HCT116 (cell line): Measurements from ENCODE around the gene SHROOM3. TPM values are rescaled to one million over a fixed set of nuclear protein-coding genes. Genes with fewer than 3 reads are reported as not detected.

Experiments used
- ATAC-seq: fragments of 200-7000 bp; cut with Tn5 transposase; 2 replicates; pipeline ENCODE4 v1.9.1; 2020; ENCODE audit warnings: mild to moderate bottlenecking, moderate library complexity
- BruUV-seq: library from RNA; stranded (reverse); fragments of 400-500 nt; replicated peaks from 2 replicates; lab custom pipeline; 2021; lab: Mats Ljungman, UMichigan
- CTCF ChIA-PET: fragments of 300-600 bp; sonication (Branson Sonifier 250); formaldehyde crosslinking; loops from one replicate; lab custom pipeline; 2021; ENCODE audit warnings: antibody characterized with exemption; lab: Charles Lee
- POLR2A ChIA-PET: fragments of 300-600, 350-600 bp; sonication (Branson Sonifier 250); formaldehyde crosslinking; loops from one replicate; lab custom pipeline; 2021; ENCODE audit warnings: antibody characterized with exemption; lab: Charles Lee
- RAD21 ChIA-PET, 2 experiments: fragments of 300-600 bp; sonication (Branson Sonifier 250); formaldehyde crosslinking; loops; one replicate each; lab custom pipeline; 2023; ENCODE audit warnings: low total read pairs in 2 of 2; ENCODE audit not compliant: uncharacterized antibody in 2 of 2, unreplicated experiment in 2 of 2, low non-redundant PET in 1 of 2; lab: Charles Lee
- DNase-seq: peaks from one replicate; pipeline ENCODE4 v3.0.0-alpha.2; 2010; ENCODE audit warnings: low read depth, low spot score
- H2AFZ ChIP-seq: fragments of 200-600 bp; shearing (Covaris generic), sonication (generic); 2 replicates; pipeline ENCODE4 v1.6.1; 2017; ENCODE audit warnings: low read depth, mixed run types, mixed read lengths, antibody characterized with exemption, low read length; ENCODE audit not compliant: poor library complexity, severe bottlenecking
- H3K27ac ChIP-seq: 2 replicates; pipeline ENCODE4 v1.5.1; 2012; ENCODE audit warnings: low read depth, low read length
- H3K27me3 ChIP-seq: fragments of 200-600 bp; sonication (generic); 2 replicates; pipeline ENCODE4 v1.6.1; 2016; ENCODE audit warnings: mixed run types, low read length, mixed read lengths; ENCODE audit not compliant: insufficient read depth
- H3K36me3 ChIP-seq, 2 experiments: fragments of 200-500 bp in 1 of 2; fragments of 200-600 bp in 1 of 2; sonication (Bioruptor generic) in 1 of 2; sonication (generic) in 1 of 2; 2 replicates each; pipeline versions ENCODE4 v1.5.1 to v1.6.1; 2014 to 2016; ENCODE audit warnings: low read length in 2 of 2, inconsistent platforms in 1 of 2, mixed read lengths in 1 of 2, mixed run types in 1 of 2; ENCODE audit not compliant: insufficient read depth in 2 of 2, control insufficient read depth in 1 of 2
- H3K4me1 ChIP-seq, 2 experiments: fragments of 200-600 bp in 1 of 2; sonication (generic) in 1 of 2; 2 replicates each; pipeline versions ENCODE4 v1.5.1 to v1.6.1; 2012 to 2017; ENCODE audit warnings: low read length in 2 of 2, inconsistent platforms in 1 of 2, mild to moderate bottlenecking in 1 of 2, mixed read lengths in 1 of 2, mixed run types in 1 of 2, moderate library complexity in 1 of 2; ENCODE audit not compliant: insufficient read depth in 2 of 2, control insufficient read depth in 1 of 2
- H3K4me2 ChIP-seq: fragments of 200-600 bp; sonication (generic); 2 replicates; pipeline ENCODE4 v1.6.1; 2017; ENCODE audit warnings: mixed run types, low read length, mixed read lengths
- H3K4me3 ChIP-seq, 2 experiments: fragments of 200-600 bp in 1 of 2; sonication (generic) in 1 of 2; replicated peaks in 1 of 2; 2 replicates each; pipeline ENCODE4 v1.5.1; 2011 to 2016; ENCODE audit warnings: low read length in 2 of 2, control low read depth in 1 of 2, low read depth in 1 of 2, mild to moderate bottlenecking in 1 of 2, mixed read lengths in 1 of 2, mixed run types in 1 of 2
- H3K79me2 ChIP-seq: fragments of 200-600 bp; sonication (generic); 2 replicates; pipeline ENCODE4 v1.6.1; 2017; ENCODE audit warnings: mild to moderate bottlenecking, mixed run types, low read length, moderate library complexity, mixed read lengths; ENCODE audit not compliant: insufficient read depth
- H3K9ac ChIP-seq: fragments of 200-600 bp; sonication (generic); 2 replicates; pipeline ENCODE4 v1.6.1; 2016; ENCODE audit warnings: low read length, mixed read lengths
- H3K9me2 ChIP-seq: fragments of 200-600 bp; sonication (generic), shearing (Covaris generic); 2 replicates; pipeline ENCODE4 v1.6.1; 2017; ENCODE audit warnings: mixed run types, mild to moderate bottlenecking, moderate library complexity; ENCODE audit not compliant: insufficient read depth
- H3K9me3 ChIP-seq, 2 experiments: fragments of 200-500 bp in 1 of 2; fragments of 200-600 bp in 1 of 2; sonication (Bioruptor generic) in 1 of 2; sonication (generic) in 1 of 2; 2 replicates each; pipeline ENCODE4 v1.6.1; 2014 to 2017; ENCODE audit warnings: low read length in 2 of 2, mixed read lengths in 2 of 2, inconsistent platforms in 1 of 2, low read depth in 1 of 2, mild to moderate bottlenecking in 1 of 2, mixed run types in 1 of 2, moderate library complexity in 1 of 2; ENCODE audit not compliant: control insufficient read depth in 1 of 2, insufficient read depth in 1 of 2
- H4K20me1 ChIP-seq: fragments of 200-600 bp; sonication (generic), shearing (Covaris generic); 2 replicates; pipeline ENCODE4 v1.6.1; 2017; ENCODE audit warnings: mixed run types, mild to moderate bottlenecking, moderate library complexity; ENCODE audit not compliant: insufficient read depth
- CBX3 ChIP-seq: IDR thresholded peaks from 2 replicates; pipeline ENCODE4 v1.6.1; 2012; ENCODE audit warnings: low read depth
- POLR2A ChIP-seq: IDR thresholded peaks from 2 replicates; pipeline ENCODE4 v1.7.0; 2011; ENCODE audit warnings: borderline replicate concordance; ENCODE audit not compliant: insufficient read depth, insufficient read length; ENCODE audit errors: extremely low read depth
- RAD21 ChIP-seq: IDR thresholded peaks from 2 replicates; pipeline ENCODE4 v1.6.1; 2012; ENCODE audit warnings: low read depth, mild to moderate bottlenecking
- SIN3A ChIP-seq: IDR thresholded peaks from 2 replicates; pipeline ENCODE4 v1.6.1; 2012; ENCODE audit warnings: low read depth
- TCF7L2 ChIP-seq: IDR thresholded peaks from 2 replicates; pipeline ENCODE4 v1.7.0; 2011; ENCODE audit warnings: borderline replicate concordance, inconsistent platforms; ENCODE audit not compliant: insufficient read depth, insufficient read length; ENCODE audit errors: extremely low read depth
- ZFX ChIP-seq: fragments of 450-650 bp; IDR thresholded peaks from 2 replicates; pipeline ENCODE4 v1.6.1; 2017
- intact Hi-C: fragments of 100-400 bp; cut with micrococcal nuclease; formaldehyde crosslinking; loops from 2 replicates; pipeline ENCODE4 v1.10.0; 2022
- total RNA-seq: library from RNA; stranded (reverse); gene quantifications from one replicate; pipeline ENCODE4 v1.2.1, GENCODE V29; 2021; ENCODE audit not compliant: unreplicated experiment

SHROOM3 gene
- total RNA-seq, 1 experiment from 2014 or later: 22.5 TPM

DNA sequence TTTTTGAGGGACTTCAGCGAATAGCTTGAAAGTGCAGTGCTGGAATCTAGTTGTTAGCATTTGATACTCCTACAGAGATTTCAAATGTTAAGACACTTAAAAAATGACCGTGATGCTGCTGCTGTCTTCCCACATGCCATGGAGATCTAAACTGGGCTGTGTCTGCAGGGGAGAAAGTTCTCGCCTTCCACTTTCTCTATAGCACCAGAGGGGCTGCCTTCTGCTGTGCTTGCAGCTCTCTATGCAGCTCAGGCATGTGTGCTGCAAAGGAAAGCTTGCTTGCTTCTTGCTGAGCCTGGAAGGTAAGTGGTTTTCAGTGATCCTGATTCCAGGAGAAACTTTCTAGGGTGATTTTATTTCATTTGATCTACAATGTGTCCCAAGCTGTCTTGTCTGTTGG is 325.2 kb downstream of the SHROOM3 start:
- POLR2A ChIA-PET: no interaction called here
- BruUV-seq: no TSS peak
- Histone ChIP-seq H3K27me3 (no peaks in the 10 kb centered on the region), H3K4me3 (no peak overlapping the region), H3K4me2 (no peak overlapping the region), H3K9me3 (no peaks in the 10 kb centered on the region), H3K79me2 (no peaks in the 10 kb centered on the region), H2AFZ (no peak overlapping the region), H3K9ac (no peak overlapping the region), H3K27ac (no peak overlapping the region), H4K20me1 (no peaks in the 10 kb centered on the region), H3K4me1 (no peaks in the 10 kb centered on the region; a peak in 2 of 4 replicates), H3K36me3 (no peaks in the 10 kb centered on the region), H3K9me2 (no peaks in the 10 kb centered on the region)
- CTCF ChIA-PET: no interaction called here
- RAD21 ChIA-PET: no interaction called here
- intact Hi-C loops: no loop called here
- no peak for ATAC-seq
- no peak for DNase-seq
- TF ChIP-seq CBX3: no peak

DNA sequence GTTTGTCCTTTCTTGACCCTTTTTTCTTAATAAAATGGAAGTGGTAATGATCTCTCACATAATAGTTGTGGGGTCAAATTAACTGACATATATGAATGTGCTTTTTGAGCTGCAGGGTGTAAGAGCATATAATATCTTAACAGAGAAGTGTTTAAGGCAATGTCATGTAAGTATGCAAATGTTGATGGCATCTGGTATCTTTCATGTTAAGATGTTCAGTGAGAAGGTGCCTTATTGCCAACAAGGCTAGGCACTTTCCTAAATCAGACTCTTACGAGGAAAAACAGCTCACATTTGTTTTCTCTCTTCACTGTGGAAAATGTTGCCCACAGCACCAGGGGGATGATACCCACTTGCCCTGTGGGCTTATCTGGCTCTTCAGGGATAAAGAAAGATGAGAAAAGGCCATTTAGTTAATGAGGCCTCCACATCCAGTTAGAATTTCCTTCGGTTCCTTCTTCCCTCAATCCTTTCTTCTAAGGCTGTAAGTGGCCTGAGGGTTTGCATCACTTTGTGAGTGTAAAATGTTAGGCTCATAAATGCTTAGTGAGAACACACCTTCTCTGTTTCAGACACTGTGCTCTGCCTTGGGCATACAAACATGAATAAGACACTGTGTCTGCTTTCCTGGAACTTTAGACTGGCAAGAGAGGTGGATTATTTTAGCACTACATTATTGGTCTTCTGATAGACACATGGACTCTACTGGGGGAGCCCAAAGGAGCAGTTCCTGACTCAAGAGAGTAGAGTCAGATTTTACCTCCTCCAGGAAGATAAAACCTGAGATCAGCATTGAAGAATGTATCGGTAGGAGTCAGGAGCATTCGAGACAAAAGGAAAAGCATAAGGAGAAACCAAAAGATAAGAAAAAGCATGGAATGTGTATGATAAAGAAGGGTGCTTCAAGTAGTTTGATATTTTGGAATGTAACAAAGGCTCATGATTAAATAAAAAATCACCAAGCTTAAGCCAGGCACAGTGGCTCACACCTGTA is 327.4 kb downstream of the SHROOM3 start:
- Histone ChIP-seq H3K4me3 (no peak overlapping the region), H3K27me3 (no peaks in the 10 kb centered on the region), H4K20me1 (no peaks in the 10 kb centered on the region), H3K4me2 (no peak overlapping the region), H3K9me3 (no peaks in the 10 kb centered on the region), H3K36me3 (no peaks in the 10 kb centered on the region), H3K27ac (no peak overlapping the region), H3K4me1 (no peaks in the 10 kb centered on the region; a peak in 2 of 4 replicates), H2AFZ (no peak overlapping the region), H3K79me2 (no peaks in the 10 kb centered on the region), H3K9ac (no peak overlapping the region), H3K9me2 (no peaks in the 10 kb centered on the region)
- intact Hi-C loops: no loop called here
- no peak for ATAC-seq
- ChIA-PET POLR2A (no interaction called here), CTCF (no interaction called here), RAD21 (no interaction called here)
- no peak for TF ChIP-seq POLR2A
- TF ChIP-seq SIN3A: no peak
- TF ChIP-seq TCF7L2: no peak
- TF ChIP-seq RAD21: no peak
- TF ChIP-seq ZFX: no peak
- no peak for DNase-seq
- BruUV-seq: no TSS peak
